Hematopoietic multipotent progenitor cell treated with erythropoietin and hydrocortisone succinate and interleukin-3 and kit ligand, for 4 days (in vitro differentiated cells): ENCODE results near the gene OSBP2.

Experiments
- DNase-seq: peaks from one replicate; pipeline ENCODE4 v3.0.0-alpha.2; 2015

OSBP2 gene

DNA sequence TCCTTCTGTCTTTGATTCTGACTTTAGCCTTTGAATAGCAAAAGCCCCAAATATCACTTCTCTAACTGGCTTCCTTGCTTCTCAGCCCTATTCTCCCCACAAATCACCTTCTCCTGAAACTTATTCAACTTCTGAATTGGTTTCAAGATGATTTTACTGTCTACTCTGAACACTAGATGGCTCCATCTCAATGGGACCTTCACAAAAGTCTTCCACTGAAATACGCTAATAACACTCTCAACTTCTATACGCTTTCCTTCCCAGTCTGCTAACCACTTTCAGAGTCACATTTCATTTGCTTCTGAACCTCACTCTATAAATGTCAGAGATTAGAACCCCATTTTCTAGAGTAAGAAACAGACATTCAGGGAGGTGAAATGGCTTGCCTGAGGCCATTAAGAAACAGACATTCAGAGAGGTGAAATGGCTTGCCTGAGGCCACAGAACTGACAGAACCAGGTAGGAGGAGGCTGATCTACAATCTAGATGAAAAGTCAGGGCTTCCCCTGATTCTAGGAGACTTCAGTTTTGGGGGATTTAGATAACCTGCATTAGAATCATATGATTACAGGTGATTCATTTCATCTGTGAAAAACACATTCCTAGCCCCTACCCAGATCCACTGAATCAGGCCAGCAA is 253.3 kb downstream of the OSBP2 start:
- DNase-seq: peak; percentile 70

GRCh38 chr22:30948930-30949342 is 254.3 kb downstream of the OSBP2 start:
- DNase-seq: no peak

DNA sequence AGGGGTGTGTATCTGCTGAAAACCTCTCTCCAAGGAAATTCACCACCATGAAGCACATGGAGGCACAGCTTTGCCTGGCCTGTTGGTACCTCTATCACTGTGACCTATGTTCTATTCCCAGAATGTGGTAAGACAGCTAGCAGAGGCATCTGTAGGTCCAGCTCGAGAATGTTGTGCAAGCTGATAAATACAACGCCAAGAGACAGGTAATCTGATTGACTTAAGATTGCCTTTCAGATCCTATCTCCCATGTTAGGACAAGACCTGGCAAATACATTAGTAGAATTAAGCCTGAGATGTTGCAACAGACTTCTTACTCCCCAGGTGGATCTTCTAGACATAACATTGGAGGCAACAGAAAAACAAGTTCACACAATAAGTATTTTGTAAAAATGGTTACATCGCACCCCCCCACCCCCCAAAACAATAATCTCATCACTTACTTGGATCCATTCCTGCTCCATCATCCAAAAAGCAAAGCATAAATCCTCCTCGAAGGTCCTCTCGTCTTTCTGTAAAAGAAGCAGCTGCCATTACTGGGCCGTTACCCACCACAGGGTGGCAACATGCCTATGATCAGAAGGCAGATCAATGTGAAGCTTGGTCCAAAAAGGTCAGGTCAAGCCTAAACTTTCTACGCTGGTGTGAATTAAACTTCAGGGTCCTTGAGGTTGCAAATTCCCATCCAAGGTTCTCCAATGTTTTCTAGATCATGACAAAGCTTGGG is 255.4 kb downstream of the OSBP2 start:
- peak; percentile 12 for DNase-seq

DNA sequence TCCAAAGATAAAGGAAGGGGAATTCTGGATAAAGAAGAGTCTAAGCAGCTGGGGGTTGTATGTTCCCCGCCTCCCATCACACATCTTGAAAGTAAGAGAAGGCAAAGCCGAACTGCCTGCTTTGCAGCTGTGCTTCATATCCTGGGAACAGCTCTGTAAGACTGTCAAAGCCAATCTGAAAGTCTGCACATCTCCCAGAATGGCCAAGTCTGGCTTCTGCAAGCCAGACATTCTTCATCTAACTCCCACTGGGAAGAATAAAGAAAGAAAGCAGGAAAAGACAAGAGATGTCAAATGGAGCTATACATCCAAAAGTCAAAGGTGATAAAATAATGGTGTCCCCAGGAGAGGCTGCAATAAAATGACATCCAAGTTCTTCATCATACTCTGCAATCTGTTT is 258.5 kb downstream of the OSBP2 start:
- no peak for DNase-seq

DNA sequence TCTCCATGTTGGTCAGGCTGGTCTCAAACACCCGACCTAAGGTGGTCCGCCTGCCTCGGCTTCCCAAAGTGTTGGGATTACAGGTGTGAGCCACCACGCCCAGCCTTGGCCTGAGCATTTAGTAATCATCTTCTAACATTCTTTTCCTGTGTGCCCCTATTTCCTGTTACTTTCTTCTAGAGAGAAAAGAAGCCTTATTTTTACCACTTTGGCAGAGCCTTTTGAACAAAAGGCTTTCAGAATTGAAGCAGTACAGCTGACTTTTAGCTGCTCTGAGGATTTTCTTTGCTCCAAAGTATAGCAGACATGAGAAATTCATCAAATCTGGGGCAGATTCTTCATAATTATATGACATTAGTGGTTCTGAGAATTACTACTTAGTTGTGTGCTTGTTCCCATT is 260.5 kb downstream of the OSBP2 start:
- no peak for DNase-seq
